ENCODE measurements around the gene C18orf54. TPM values are rescaled to one million over a fixed set of nuclear protein-coding genes. Genes with fewer than 3 reads are reported as not detected.

C18orf54 gene
- total RNA-seq, 2 experiments from 2014 or later: 8.2 to 8.8 TPM

DNA sequence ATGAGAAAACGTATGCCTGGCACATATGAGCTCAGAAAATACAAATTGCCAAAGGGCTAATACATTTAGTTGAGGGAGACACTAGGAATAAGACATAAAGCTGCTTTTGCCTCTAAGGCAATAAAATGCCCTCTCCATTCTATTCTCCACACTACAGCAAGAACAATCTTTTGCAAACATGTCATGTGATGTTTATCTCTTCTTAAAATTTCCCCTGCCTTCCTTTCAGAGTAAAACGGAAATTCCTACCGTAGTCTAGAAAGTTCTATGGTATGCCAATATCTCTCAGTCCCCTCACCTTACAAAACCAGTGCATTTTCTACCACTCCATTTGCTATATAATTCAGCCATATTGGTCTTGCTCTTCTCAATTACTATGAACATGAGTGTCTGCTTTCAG is 33.1 kb downstream of the C18orf54 start:
- Mint-ChIP-seq H3K4me1 (peaks cover 26% of the 10 kb centered on the region), H3K27me3 (no peaks in the 10 kb centered on the region), H3K9me3 (no peaks in the 10 kb centered on the region), H3K36me3 (ENCODE audit: low read depth) (no peaks in the 10 kb centered on the region), H3K27ac (no peak overlapping the region), H3K4me3 (no peak overlapping the region)
- no peak for DNase-seq
- ChIA-PET POLR2A (no interaction called here), CTCF (no interaction called here)

GRCh38 chr18:54392543-54393023 is 34.9 kb downstream of the C18orf54 start:
- no peak for DNase-seq
- Mint-ChIP-seq H3K36me3 (ENCODE audit: low read depth) (no peaks in the 10 kb centered on the region), H3K27ac (no peak overlapping the region), H3K4me3 (no peak overlapping the region), H3K4me1 (peaks cover 26% of the 10 kb centered on the region), H3K9me3 (no peaks in the 10 kb centered on the region), H3K27me3 (peaks cover 4% of the 10 kb centered on the region)
- POLR2A ChIA-PET: no interaction called here
- CTCF ChIA-PET: interaction anchor here (0.7 to 1.5 kb wide), 5 partner anchors 9 to 273 kb away, joined by 3 to 4 read pairs (median 3); partner anchors contain the start of genes C18orf54 and STARD6

GRCh38 chr18:54393648-54394294 is 36.1 kb downstream of the C18orf54 start:
- Mint-ChIP-seq H3K27ac (no peak overlapping the region), H3K27me3 (peaks cover 9% of the 10 kb centered on the region), H3K9me3 (no peaks in the 10 kb centered on the region), H3K36me3 (ENCODE audit: low read depth) (no peaks in the 10 kb centered on the region), H3K4me3 (no peak overlapping the region), H3K4me1 (peaks cover 16% of the 10 kb centered on the region)
- CTCF ChIA-PET: no interaction called here
- POLR2A ChIA-PET: no interaction called here
- DNase-seq: no peak

GRCh38 chr18:54396760-54397159 is 39.1 kb downstream of the C18orf54 start:
- H3K9me3 Mint-ChIP-seq: peaks cover 3% of the 10 kb centered on the region
- H3K36me3 Mint-ChIP-seq (ENCODE audit: low read depth): no peaks in the 10 kb centered on the region
- H3K27me3 Mint-ChIP-seq: peaks cover 10% of the 10 kb centered on the region
- ChIA-PET CTCF (no interaction called here), POLR2A (no interaction called here)
- no peaks in the 10 kb centered on the region for H3K4me1 Mint-ChIP-seq
- no peak for DNase-seq
- no peak overlapping the region for H3K4me3 Mint-ChIP-seq
- no peak overlapping the region for H3K27ac Mint-ChIP-seq

DNA sequence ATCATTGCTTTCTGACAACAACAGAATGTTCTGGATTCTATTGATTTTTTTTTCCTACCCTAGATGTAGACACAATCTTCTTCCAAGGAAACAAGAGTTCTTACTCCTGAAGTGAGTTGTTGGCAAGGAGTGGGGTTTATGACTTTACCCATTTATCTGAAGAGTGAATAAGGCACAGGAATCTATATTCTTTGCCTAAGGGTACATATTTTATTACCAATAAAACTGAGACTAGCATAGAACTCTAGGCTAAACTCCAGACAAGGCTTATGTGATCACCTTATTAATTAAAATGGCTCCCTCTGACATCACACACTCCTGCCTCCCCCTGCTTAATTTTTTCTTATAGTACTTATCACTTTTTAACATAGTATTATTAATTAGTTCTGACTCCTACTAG is 47.6 kb downstream of the C18orf54 start:
- Mint-ChIP-seq H3K4me3 (no peak overlapping the region), H3K4me1 (no peaks in the 10 kb centered on the region), H3K36me3 (ENCODE audit: low read depth) (no peaks in the 10 kb centered on the region), H3K9me3 (no peaks in the 10 kb centered on the region), H3K27ac (no peak overlapping the region), H3K27me3 (peaks cover 16% of the 10 kb centered on the region)
- CTCF ChIA-PET: no interaction called here
- DNase-seq: no peak
- POLR2A ChIA-PET: no interaction called here

GRCh38 chr18:54411781-54412180 is 54.1 kb downstream of the C18orf54 start:
- no peak overlapping the region for H3K27ac Mint-ChIP-seq
- POLR2A ChIA-PET: no interaction called here
- no peak overlapping the region for H3K4me3 Mint-ChIP-seq
- H3K27me3 Mint-ChIP-seq: peaks cover 9% of the 10 kb centered on the region
- H3K9me3 Mint-ChIP-seq: no peaks in the 10 kb centered on the region
- no peaks in the 10 kb centered on the region for H3K4me1 Mint-ChIP-seq
- H3K36me3 Mint-ChIP-seq (ENCODE audit: low read depth): no peaks in the 10 kb centered on the region
- CTCF ChIA-PET: no interaction called here
- DNase-seq: no peak

DNA sequence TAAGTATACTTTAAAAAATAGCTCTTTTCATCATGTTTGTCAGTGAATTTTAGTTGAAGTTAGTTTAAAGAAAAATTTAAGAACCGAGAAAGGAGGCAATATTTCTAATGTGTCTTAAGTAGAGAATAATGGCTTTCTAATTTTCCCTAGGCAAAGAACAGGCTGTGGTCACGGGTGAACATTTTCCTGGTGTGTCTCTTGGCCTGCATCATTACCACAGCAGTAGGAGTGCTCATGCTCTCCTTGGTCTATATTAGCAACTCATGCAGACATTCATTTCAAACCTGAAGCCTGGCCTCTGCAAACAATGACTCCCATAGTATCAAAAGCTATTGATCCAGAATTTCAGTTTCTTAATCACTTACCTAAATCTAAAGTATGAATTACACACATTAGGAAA is 57.4 kb downstream of the C18orf54 start:
- no peak overlapping the region for H3K27ac Mint-ChIP-seq
- H3K4me1 Mint-ChIP-seq: no peaks in the 10 kb centered on the region
- peaks cover 12% of the 10 kb centered on the region for H3K27me3 Mint-ChIP-seq
- H3K9me3 Mint-ChIP-seq: no peaks in the 10 kb centered on the region
- CTCF ChIA-PET: interaction anchor here (1.3 kb wide), 1 partner anchor 11 kb away, joined by 3 read pairs; no protein-coding TSS in a partner anchor
- no peak for DNase-seq
- no peaks in the 10 kb centered on the region for H3K36me3 Mint-ChIP-seq (ENCODE audit: low read depth)
- no peak overlapping the region for H3K4me3 Mint-ChIP-seq
- POLR2A ChIA-PET: no interaction called here

GRCh38 chr18:54416436-54416835 is 58.7 kb downstream of the C18orf54 start:
- no peak for DNase-seq
- no peak overlapping the region for H3K27ac Mint-ChIP-seq
- H3K4me3 Mint-ChIP-seq: no peak overlapping the region
- POLR2A ChIA-PET: no interaction called here
- H3K4me1 Mint-ChIP-seq: no peaks in the 10 kb centered on the region
- CTCF ChIA-PET: no interaction called here
- H3K27me3 Mint-ChIP-seq: peaks cover 16% of the 10 kb centered on the region
- H3K9me3 Mint-ChIP-seq: no peaks in the 10 kb centered on the region
- H3K36me3 Mint-ChIP-seq (ENCODE audit: low read depth): no peaks in the 10 kb centered on the region

- H3K27ac Mint-ChIP-seq: no peak overlapping the region
- H3K36me3 Mint-ChIP-seq (ENCODE audit: low read depth): no peaks in the 10 kb centered on the region
- no peaks in the 10 kb centered on the region for H3K4me1 Mint-ChIP-seq
- peaks cover 17% of the 10 kb centered on the region for H3K27me3 Mint-ChIP-seq
- POLR2A ChIA-PET: no interaction called here
- CTCF ChIA-PET: interaction anchor here (1.1 to 1.8 kb wide), 2 partner anchors 12 to 14 kb away, joined by 3 read pairs; no protein-coding TSS in a partner anchor
- no peak for DNase-seq
- no peaks in the 10 kb centered on the region for H3K9me3 Mint-ChIP-seq
- no peak overlapping the region for H3K4me3 Mint-ChIP-seq
These were observed 66.1 kb downstream of the C18orf54 start for GRCh38 chr18:54423831-54424230.

GRCh38 chr18:54426085-54426665 is 68.5 kb downstream of the C18orf54 start:
- Mint-ChIP-seq H3K9me3 (no peaks in the 10 kb centered on the region), H3K36me3 (ENCODE audit: low read depth) (no peaks in the 10 kb centered on the region), H3K4me3 (no peak overlapping the region), H3K27ac (no peak overlapping the region), H3K27me3 (peaks cover 10% of the 10 kb centered on the region), H3K4me1 (no peaks in the 10 kb centered on the region)
- CTCF ChIA-PET: interaction anchor here (0.8 kb wide), 1 partner anchor 11 kb away, joined by 3 read pairs; no protein-coding TSS in a partner anchor
- no peak for DNase-seq
- POLR2A ChIA-PET: no interaction called here

Other genes starting within 250 kb of the C18orf54 start
- gene MBD2, start 133.2 kb upstream of the C18orf54 start, total RNA-seq: 100 to 1,000 TPM; 103 to 105 TPM
- gene POLI, start 88.4 kb upstream of the C18orf54 start, total RNA-seq: 10 to 100 TPM; 20.1 to 21.2 TPM
- not detected for gene STARD6, start within 50 bp of the C18orf54 start, total RNA-seq
- not detected for gene DYNAP, start 233.3 kb downstream of the C18orf54 start, total RNA-seq

Measured in activated CD4-positive, alpha-beta T cell treated with anti-CD3 and anti-CD28 coated beads, Interleukin-2, amount 10 ng/mL, durations not matched to agents 7 days and 5 days (primary cell).